HG03108 (cell line): ENCODE measurements around the gene ASIC2.

Experiments used
- ATAC-seq: cut with Tn5 transposase; IDR thresholded peaks from one replicate; pipeline ENCODE4 v1.9.1; 2021; ENCODE audit warnings: moderate library complexity; ENCODE audit not compliant: unreplicated experiment

The ASIC2 gene

DNA sequence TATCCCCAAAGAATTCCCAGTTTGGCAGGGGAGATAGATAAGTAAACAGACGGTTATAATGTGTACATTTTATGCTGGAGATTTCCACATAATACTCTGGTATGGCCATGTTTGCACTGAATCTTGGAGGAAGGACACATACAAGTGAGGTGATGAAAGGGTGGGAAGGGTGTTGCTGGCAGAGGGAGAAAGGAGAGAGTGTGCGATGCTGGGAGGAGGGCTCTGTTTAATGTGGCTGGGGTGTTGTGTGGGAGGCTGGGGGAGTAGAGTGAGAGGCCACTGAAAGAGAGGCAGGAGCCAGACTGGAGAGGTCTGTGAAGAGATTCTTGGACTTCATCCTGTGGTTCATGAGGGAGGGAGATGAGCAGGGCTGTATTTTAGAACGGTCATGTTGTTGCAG is 213.9 kb downstream of the ASIC2 start:
- ATAC-seq: no peak

DNA sequence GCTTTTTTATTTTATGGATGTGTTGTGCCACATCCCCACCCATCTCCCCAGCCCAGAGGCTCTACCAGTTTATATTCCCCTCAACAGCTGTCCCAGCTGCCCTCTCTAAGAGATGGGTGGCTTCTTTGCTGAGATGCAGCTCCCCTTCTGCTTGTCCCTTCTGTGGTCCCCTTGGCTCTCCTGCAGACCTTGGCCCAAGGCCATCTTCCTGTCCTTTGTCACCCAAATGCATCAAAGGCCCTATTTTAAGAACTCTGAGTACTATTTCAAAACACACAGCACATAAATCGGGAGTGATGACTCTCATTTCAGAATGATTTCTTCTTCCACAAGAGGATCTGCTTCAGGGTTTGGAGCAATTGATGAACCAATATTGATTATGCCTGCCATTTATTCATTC is 216.1 kb downstream of the ASIC2 start:
- no peak for ATAC-seq

DNA sequence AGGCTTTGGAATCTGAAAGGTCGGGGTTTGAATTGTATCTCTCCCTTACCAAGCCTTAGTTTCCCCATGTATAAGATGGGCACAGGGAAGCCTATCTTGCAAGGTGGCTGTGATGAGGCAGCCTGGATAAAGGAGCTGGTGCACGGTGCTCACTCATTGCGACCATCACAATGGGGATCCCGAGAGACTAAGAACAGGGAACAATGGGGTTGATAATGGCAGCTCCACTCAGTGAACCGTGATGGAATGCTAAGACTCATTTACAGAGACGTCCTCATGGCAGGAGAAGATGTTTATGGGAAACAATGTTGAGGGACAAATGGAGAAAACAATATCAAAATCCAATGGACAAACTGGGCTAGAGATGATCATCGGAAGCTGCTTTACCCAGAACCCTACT is 219.7 kb downstream of the ASIC2 start:
- ATAC-seq: no peak

DNA sequence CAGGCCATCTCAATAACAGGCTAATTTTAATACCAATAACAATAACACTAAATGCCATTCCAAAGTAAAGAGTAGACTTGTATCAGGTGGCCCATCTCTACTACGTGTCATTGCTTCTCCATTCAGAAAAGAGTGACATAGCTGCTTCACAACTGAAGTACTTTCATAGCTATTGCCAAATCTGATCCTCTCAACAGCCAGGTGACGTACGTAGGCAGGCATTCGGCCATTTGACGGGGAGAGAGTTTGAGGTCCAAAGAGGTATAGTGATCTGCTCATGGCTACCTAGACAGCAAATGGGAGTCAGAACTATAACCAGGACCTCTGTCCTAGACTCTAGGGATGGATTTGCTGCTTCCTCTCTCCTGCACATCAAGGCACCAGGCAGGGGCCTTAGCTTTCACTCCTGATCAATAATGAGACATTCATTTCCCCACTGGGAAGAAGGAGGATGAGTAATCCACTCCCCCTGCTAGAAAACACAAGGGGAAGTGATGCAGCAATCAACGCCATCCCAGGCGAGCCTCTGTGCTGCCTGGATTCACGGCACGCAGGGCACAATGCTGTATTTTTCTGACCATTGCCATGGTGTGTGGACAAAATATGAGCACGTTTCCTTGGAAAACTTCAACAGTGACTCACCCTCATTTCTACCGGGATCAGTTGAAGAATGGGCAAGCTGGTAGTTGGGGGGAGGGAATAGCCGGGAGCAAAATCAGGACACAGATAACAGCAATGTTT is 220.5 kb downstream of the ASIC2 start:
- no peak for ATAC-seq

DNA sequence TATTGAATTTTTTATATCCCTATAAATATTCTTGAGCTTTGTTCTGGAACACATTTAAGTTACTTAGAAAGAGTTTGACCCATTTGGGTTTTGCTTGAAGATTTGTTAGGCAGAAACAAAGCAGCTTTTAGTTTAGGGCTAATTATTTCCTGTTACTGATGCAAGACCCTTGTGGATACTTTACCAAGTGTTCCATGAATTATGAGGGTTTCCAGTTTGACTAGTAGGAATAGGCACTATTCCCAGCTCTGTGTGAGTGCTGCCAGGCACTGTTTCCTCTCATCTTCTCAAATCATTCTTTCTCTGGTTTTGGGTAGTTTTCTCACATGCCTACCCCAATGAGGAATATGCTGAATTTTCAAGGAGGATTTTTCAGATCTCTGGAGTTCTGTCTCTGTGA is 221.4 kb downstream of the ASIC2 start:
- ATAC-seq: no peak

DNA sequence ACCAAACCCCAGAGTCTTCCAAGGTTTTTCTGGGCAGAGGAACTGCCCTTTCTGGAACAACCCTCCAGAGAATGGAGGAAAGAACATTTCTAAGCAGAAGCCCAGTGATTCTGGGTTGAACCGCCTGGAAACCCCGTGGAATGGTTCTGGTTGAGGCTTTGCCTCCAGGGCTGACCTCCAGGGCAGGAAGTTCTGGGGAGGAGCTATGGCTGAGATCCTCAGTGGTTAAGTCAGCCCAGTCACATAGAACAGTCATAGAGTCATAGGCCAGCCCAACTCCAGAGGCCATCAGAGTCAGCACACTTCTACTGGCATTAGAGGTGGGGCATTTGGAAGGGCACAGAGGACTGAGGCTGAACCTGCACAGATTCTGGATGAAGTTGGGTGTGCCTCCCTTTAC is 235.5 kb downstream of the ASIC2 start:
- no peak for ATAC-seq

DNA sequence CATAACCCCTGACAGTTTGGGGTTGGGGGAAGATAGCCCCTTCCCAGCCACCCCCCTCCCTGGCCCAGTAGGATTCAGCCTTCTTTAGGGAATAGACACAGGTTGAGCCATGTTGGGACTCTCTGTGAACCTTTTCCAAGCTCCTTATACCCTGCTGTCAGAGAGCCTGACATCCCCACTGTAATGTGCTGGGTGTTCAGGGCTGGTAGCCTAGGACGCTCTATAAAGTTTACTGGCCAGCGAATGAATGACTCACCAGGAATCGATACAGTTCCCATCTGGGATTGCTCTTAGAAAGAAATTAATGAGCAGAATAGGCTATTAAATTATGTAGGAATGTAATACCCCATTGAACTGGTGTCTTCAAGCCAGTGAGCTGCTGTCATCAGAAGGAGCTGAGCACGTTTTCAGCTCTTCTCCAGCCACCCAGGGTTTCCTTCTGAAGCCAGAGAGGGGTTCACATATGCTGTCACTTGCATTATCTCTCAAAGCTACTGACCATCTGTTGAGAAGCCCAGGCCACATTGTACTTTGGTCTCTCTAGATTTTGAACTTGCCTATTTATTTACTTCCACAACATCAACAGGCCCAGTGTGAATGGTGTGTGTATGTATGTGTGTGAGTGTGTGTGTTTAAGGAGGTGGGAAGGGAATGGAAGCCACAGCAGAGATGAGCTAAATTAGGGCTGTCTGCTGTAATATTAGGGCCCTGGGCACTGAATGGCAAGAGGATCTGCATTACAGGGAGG is 236.5 kb downstream of the ASIC2 start:
- no peak for ATAC-seq

DNA sequence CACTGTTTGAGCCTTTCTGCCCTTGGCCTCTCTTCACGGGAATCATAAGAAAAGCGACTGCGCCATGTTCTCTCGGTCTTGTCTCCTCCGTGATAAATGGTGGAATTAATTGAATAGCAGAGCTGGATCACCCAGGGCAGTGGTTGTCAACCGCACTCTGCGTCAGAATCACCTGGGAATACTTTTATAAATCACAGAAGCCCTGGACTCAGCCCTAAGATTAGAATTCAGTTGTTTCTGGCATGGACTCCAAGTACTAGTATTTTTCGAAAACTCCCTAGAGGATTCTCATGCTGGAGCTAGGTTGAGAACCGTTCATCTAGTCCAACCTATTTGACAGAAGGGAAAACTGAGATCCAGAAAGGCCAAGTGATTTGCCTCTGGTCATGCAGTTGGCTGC is 237.3 kb downstream of the ASIC2 start:
- no peak for ATAC-seq

DNA sequence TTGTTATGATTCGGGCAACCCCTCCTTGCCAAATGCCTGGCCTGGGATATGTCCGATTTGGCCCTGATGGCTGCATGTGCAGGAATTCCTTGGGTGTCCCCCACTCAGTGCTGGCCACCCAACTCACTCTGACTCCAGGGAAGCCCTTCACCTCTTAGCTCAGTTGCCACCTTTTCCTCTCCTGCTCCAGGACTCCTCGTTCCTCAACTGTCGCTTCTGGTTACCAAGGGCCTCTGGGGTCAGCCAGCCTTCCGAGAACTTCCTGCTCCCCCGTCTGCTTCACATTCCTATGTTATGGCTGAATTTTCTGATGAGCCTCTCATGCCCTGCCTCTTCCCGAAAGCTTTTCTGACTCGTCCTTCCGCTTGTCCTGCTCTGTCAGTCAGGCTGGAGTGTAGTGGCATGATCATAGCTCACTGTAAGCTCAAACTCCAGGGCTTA is 237.9 kb downstream of the ASIC2 start:
- no peak for ATAC-seq

DNA sequence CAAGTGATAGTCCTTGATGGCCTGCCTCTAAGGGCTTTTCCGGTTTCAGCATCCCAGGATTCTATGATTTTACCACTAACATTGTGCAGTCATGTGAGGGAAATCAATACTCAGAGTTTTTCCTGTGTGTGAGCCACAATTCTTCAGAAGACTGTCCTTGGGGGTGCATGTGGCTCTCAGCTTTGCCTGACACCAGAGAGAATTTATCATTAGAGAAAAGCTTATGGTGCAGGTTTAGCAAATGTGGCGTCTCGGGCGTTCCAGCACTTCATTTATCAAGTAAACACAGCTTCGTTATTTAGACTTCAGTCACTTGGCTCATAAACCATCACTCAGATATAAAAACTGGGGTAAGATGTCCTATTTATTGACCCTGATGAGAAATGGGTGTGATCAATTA is 238.7 kb downstream of the ASIC2 start:
- ATAC-seq: no peak

DNA sequence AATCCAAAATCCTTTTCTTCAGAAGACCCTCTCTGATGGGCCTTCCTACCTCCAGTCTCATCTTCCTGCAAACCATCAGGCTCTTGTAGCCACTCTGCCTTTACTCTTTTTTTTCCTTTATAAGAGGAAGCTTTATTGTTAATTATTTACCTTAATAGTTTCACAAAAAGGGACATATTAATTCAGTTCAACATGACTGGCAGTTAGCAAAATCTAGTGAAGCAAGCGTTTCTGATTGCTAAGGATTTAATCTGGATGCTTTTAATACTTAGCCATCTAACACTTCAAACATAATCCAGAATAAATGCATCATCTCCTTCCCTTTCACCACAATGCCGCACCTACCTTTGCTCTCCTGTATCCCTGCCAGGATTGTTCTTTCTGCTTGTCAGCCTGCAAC is 239.4 kb downstream of the ASIC2 start:
- no peak for ATAC-seq

DNA sequence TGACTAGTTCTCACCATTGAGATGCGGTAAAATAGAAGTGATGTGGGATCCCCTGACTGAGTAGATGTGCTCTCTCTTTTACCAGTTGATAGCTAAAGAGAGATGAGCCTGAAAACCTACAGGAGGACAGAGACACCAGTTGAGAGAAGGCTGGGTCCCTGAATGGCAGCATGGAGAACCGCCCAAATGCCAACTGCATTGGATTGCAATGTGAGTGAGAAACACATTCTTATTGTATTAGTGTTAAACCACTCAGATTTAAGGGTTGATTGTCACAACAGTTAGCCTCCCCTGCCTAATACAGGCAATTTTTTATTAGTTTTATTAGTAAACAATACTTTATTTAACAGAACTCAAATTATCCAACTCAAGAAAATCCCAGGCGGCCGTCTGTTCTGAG is 240.2 kb downstream of the ASIC2 start:
- ATAC-seq: no peak

DNA sequence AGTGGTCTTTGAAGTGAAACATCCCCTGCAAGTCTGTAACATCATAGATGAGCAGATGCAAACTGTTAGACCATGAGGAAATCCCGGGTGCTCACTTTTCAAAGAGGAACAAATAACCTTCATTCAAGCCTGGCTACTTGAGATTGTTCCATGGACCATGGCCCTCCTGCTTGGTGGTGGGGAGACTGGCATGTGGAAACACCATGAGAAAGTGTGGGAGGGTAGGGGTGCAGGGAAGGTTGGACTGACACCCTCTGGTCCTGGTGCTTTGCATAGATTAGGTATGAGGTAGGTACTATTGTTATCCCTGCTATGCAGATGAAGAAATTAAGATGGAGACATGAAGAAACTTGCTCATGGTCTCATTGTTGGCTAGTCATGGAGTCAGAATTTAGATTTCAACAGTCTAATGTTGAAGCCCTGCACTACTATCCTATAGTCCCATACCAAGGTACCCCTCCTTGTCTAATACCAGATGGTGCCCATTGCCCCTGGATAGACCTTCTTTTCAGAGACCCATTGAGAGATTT is 242.4 kb downstream of the ASIC2 start:
- no peak for ATAC-seq

DNA sequence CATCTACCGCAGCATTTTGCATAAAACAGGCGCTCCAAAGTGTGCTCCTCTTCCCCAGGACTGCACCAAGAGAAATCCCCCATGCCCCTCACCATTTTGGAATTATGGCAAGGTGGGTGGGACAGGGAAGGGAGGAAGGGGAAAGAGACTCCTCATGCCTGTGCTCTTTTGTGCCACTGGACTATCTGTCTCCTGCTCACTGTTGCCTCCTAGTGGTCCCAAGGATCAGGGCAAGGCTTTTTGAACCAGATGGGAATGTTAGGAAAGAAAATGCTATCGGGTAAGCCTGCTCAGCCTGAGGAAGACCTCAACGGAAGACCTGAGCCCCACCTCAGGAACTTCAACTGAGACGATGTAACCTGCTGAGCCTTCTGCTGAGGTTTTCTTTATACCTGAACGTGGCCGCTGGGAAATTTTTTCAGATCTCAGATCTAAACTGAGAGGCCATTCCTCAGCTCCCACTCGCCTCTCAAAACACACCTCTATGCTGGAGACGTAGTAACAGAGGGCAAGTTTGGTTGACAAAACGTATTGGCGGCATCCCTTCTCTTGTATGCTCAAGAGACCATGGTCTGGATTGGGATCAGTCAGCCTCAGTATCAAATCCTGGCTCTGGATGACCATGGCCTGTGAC is 243.2 kb downstream of the ASIC2 start:
- ATAC-seq: no peak

DNA sequence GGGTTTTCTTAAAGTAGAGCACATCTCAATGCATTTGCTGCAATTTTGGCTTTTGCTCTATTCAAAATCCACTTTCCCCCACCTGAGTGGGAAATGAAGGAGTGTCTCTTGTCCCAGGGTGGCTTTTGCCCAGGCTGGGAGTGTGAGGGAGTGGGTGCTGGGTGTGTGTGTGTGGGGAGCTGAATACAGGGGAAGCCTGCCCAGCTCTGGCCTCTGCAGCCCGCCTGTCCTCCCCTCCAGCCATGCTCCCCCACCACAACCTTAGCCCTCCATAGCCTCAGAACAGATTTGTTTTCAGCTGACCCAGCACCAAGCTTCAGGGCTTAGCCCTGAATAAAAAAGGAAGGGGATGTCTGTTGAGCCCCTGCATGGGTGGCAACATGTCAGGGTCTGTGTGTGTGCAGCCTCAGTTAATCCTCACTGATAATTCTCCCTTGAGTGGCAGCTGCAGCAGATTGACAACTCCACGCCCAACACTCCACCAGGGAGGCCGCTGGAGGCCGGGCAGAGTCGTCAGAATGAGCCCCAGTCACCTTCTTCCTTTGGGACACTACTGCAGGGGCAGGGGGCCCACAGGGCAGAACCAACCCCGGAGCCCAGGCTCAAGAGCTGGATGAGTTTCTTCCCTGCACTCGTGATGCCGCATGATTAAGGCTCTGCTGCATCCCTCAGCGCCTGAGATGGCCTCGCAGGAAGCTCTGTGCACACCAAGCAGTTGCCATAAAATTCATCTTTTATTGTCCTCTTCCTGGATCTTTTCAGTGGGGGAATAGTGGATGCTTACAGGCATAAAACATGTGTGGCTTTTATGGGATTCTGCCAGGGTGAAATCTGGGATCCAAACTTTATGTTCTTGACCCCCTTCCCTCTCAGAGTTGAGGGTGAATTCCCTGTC is 246.5 kb downstream of the ASIC2 start:
- ATAC-seq: no peak

DNA sequence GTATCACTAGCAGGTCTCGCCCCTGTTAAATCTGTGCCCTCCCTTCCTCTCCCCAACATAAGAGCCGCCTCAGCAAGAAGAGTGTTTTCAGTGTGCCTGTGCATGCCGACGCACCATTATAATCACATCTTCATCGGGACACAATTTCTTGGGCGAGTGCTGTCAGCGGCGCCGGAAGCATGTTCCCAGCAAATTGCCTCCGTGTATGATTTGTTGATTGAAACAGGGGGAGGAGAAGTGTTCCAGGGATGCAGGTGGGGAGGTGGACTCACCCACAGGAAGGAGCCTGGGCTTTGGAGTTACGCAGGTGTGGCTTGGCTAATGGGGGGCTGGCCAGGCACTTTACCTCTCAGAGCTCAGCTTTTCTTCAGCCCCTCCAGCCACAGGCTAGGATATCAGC is 247.9 kb downstream of the ASIC2 start:
- ATAC-seq: no peak

DNA sequence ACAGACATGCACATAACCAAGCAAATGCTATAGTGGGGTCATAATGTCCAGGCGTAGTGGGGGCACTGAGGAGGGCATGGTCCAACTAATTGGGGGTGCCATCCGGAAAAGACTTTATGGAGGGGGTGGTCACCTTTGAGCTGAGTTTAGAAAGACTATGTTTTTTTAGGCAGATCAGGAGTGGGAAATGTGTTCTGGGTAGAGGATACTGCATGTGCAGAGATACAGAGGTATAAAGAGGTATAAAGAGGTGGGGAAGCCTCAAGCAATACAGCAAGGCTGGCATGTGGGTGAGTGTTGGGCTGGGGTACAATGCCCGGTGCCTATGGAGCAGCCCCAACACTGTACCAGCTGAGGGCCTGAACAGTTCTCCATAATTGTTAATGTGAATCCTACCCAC is 248.3 kb downstream of the ASIC2 start:
- ATAC-seq: no peak

DNA sequence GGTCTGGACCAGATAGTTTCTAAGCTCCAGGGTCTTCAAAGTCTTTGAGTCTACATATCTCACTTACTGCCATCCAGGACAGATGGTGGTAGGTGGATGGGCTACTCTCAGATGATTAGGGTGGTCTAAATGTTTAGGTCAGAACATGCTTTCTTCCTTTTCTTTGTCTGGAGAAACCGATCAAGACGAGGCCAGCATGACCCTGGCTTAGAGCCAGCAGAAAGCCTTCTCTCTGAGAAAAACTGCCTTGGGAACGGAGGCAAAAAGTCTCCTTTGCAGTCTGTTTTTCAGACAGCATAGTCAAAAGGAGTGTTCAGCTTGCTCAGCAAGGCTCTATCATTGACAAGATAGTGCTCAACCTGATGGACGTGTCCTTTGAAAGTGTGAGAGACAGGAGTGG is 252.6 kb downstream of the ASIC2 start:
- no peak for ATAC-seq

DNA sequence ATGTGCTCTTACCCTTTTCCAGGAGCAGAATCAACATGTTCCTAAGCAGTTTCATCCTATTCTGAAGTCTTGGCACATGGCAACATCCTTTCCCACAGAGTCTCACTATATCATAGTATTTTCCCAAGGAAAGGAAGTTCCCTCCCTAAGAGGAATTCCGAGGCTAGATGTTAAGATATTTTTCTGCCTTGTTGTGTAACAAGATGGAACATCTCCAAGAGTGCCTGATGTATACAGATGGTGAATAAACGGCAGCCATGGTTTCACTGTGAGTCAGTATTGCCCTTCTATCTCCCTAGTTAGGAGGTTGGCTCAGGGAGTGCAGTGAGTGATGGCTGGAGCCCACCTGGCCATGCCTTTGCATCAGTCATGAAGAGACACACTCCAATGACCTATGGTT is 253.2 kb downstream of the ASIC2 start:
- ATAC-seq: no peak

DNA sequence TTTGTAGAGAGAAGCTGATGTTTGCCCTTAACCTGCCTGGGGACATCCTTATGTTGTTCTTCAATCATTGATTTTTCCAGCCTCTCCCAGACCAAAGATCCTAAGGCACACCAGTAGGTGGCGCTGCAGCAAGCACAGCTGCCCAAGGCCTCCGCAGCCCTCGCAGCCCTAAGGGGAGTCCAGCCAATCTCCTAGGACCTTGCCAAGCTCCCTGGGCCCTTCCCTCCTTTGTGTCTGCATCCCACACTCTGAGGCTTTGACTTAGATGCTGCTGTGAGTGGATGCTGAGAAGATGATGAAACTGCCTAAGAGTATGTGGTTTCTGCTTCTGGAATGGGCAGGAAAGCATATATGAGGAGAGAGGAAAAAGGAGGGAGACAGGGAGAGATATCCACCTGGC is 254.4 kb downstream of the ASIC2 start:
- ATAC-seq: no peak

DNA sequence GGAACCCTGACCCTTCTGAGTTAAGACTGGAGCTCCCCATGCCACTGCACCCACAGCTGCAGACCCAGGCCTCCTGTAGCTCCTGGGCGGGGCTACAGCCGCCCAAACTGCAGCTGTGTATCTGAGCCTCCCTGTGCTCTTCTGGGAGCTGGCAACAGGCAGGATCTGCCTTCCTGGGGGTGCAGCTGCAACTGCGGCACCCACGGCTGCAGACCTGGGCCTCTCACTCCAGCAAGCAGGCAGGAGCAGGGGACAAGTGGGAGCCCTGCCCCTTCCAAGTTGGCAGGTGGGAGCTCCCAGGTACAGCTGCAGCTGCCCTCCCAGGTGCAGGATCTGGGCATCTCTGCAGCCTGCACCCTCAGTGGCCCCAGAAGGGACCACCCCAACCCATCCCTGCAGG is 259.9 kb downstream of the ASIC2 start:
- no peak for ATAC-seq
